Upper lobe of left lung (tissue), 4 donors: ENCODE data around the gene GALNT18.

Experiments used
- CTCF ChIP-seq, 6 experiments: fragments of 450-650 bp in 4 of 6; fragments of 200-600 bp in 2 of 6; sonication (generic) in 2 of 6; IDR thresholded peaks; one replicate each; pipeline ENCODE4 v1.5.1; 2016 to 2019; ENCODE audit warnings: antibody characterized with exemption in 6 of 6
- POLR2A ChIP-seq, 4 donors: fragments of 450-650 bp; IDR thresholded peaks; one replicate each; pipeline ENCODE4 v1.5.1; 2016 to 2017; ENCODE audit warnings: antibody characterized with exemption in 4 of 4, mild to moderate bottlenecking in 2 of 4

GRCh38 chr11:11574373-11575287 is 47.2 kb downstream of the GALNT18 start:
- TF ChIP-seq POLR2A (IDR thresholded peaks at IDR 0.05) (no peak), CTCF (IDR thresholded peaks at IDR 0.05) (no peak)
